NCI-H2196 treated with DMSO at 0.1 percent for 48 hours (cell line): ENCODE data around the gene PI4KA.
A peak's percentile ranks its signal among the peaks of the same experiment; 100 is the strongest.
"Not testable (repeated sequence)": the region's sequence is repeated elsewhere in the genome, so short reads cannot be mapped to it uniquely, and the experiment has no call there.

Experiments
- DNase-seq: peaks from one replicate; lab custom pipeline; 2025; ENCODE audit not compliant: unreplicated experiment; lab: John Stamatoyannopoulos, UW

PI4KA gene

DNA sequence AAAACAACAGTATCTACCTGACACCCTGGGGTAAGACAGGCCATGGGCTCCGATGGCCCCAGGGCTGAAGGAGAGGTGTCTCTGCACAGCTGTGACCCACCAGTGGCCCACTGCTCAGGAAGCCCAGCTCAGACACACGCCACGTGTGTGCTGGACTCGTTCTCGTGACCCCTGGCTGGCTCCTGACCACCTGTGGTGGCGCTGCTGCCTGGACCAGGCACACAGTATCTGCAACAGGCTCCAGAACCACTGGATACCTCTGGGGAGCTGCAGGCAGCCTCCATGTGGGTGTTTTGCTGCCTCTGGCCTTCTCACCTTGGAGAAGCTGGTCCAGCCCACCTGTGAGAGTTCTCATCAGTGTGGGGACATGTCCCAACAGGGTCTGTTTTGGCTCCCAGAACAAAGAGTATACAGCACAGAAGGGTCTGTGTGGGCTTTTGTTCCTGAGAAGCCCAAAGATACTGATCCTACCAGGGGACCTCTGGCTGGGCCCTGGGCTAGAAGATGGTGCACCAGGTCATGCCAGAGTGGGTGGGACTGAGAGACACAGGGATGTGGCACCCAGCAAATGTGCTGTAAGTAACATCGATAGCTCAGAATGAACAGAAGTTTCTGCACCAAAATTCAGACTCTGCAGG lies 106.4 kb downstream of the PI4KA start:
- DNase-seq, result no peak

GRCh38 chr22:20751185-20751851 lies 107.3 kb downstream of the PI4KA start:
- DNase-seq, result no peak

DNA sequence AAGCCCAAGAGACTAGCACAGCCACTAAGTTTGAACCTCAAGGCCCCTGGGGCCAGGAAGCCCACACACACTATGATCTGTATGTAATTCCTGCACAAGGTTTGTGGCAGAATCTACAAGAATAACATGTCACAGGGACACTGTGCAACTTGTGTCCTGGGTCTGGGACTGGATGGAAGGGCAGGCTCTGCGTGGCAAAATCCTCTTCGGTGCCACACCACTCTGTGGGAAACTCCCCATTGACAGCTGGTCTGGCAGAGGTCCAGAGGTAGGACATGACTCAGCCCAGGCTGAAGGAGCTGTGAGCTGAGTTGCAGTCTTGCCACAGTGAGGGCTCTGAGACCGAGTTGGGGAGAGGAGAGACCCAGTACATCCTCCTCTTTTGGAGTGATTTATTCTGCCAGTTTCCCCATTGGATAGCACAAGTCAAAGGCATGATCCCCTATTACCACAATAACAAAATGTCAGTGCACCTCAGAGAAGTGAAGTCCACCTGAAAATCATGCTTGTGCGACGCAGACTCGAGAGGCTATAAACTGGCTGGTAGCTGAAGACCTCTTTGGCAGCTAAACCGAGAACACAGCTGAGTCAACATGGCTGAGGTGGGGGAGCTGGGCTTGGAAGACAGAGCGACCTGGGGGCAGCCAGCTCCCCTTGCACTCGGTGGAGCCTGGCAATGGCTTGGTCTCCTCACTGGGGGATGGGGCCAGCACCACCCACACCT lies 108.0 kb downstream of the PI4KA start:
- DNase-seq, result peak; percentile 37

- DNase-seq, result no peak
Measured at GRCh38 chr22:20749453-20749852, 109.2 kb downstream of the PI4KA start.

- no peak for DNase-seq
Measured at GRCh38 chr22:20748731-20749428, 109.7 kb downstream of the PI4KA start.

- DNase-seq, result no peak
Measured at GRCh38 chr22:20748082-20748481, 110.5 kb downstream of the PI4KA start.

- DNase-seq, result no peak
Measured at GRCh38 chr22:20747223-20747622, 111.4 kb downstream of the PI4KA start.

- no peak for DNase-seq
Measured at GRCh38 chr22:20746431-20747189, 112.0 kb downstream of the PI4KA start.

DNA sequence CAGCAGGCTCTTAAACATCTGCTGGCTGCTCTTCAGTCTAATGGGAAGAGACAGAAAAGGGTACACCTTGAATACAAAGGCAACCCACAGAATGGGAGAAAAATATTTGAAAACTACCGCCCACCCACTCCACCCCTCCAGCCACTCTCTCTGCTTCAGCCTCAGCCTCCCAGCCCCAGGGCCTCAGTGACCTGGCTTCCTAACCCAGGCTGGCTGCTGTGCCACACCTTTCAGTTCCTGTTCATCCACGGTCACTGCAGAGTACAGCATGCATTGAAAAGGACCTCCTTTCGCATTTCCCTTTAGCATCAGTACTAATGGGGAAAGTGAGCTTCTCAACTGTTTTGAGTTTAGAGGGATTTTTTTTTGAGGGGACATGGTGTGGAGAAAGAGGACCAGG lies 113.5 kb downstream of the PI4KA start:
- no peak for DNase-seq

GRCh38 chr22:20744456-20744855 lies 114.2 kb downstream of the PI4KA start:
- no peak for DNase-seq

DNA sequence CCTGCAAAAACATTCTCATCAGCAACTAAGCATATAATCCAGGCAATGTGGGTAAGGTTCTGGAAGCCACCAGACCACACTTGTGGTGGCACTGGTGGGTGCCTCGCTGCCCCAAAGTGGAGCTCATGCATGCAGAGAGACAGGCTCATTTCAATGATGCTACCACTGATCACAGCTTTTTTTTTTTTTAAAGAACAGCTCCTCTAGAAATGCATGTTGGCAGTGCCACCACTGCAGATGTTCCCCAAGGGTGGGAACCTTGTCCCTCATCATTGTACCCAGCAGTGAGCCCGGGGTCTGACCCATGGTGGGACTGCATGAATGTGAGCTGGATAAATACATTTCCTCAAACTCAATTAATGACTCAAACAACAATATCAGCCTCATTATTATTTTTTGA lies 115.8 kb downstream of the PI4KA start:
- no peak for DNase-seq

DNA sequence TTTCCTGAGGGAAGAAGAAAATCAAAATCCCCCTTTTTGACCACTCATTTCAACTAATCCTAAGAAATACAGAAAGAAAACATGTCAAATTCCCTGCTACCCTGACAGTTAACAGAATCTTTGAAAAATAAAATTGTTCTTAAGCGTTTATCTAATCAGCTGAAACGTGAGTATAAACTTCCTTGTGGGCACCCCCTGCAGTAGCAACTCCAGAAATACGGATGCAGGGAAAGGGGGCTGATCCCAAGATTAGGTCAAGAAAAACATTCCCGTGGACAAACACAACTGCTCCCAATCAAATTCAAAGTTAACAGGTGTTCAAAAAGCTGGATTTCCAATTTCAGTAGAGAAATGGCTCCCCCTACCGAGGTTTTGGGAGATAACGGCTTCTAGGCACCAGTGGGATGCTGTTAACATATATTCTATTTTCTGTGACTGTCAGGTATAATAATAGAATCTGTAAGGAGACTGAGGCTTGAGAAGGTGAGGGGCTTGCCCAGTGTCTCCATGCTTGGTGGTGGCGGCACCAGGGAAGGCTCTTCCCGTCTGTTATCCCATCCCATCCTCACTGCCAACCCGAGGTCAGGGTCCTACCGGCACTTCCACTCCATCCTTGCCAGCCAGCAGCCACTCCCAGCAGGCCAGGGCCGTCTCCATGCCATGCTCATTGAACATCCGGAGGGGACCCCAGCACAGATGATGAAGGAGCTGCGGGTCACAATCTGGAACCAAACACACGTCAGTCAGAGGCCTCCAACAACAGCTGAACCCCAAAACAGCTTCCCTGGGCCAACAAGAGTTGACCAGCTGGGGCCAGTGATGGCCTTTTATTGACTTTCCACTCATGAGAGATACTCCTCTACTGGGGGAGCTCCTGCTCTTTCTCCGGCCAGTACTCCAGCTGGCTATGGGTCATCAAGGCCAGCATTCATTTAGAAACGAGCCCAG lies 116.7 kb downstream of the PI4KA start:
- peak; percentile 16 for DNase-seq

- DNase-seq, result no peak
Measured at GRCh38 chr22:20741008-20741633, 117.5 kb downstream of the PI4KA start.

DNA sequence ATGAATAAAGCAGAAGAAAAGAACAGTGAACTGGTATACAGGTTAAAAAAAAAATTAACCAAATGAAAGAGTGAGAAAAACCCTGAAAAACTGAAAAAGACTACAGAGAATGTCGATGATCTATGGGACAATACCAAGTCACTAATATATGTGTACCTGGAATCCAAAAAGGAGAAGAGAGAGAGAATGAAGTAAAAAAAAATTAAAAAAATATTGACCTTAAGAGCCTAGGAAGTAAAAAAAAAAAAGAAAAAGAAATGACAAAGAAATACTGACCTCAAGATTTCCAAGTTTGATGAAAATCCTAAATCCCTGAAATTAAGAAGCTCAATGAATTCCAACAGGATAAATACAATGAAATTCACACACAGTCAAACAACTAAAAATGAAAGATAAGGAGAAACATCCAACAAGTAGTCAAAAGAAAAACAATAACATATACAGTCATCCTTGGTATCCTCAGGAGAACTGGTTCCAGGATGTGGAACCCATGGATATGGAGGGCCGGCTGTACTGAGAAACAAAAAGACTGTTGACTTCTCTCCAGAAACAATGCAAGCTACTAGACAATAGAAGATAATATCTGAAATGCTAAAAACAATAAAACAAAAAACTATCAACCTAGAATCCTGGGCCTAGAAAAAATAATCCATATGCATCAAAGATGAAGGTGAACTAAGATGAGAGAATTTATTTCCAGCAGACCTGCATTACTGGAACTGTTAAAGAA lies 118.2 kb downstream of the PI4KA start:
- no peak for DNase-seq

DNA sequence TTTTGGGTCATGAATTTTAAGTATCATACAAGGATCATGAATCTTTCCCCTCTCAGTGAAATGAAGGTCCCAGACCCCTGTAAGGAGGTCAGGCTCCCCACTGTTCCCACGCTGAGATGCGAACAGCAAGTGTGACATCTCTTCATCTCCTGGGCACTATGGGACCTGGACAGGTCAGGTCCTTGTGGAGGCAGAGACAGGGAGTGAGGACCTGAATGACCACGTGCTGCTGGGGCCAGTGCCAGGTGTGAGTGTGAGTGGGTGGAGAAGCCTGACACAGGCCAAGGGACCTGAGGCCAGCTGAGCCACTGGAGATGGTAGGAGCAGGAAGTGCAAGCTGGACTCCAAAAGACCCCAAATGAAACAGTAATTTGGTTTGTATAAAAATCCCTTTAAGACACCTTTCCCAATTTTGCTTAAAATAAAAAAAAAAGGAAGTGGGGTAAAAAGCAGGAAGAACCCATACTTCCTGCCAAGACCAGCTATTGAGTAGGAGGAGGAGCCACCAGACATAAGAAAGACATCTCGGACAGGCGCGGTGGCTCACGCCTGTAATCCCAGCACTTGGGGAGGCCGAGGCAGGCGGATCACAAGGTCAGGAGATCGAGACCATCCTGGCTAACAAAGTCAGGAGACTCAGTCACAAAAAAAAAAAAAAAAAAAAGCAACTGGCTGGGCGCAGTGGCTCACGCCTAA lies 120.1 kb downstream of the PI4KA start:
- DNase-seq, result no peak

DNA sequence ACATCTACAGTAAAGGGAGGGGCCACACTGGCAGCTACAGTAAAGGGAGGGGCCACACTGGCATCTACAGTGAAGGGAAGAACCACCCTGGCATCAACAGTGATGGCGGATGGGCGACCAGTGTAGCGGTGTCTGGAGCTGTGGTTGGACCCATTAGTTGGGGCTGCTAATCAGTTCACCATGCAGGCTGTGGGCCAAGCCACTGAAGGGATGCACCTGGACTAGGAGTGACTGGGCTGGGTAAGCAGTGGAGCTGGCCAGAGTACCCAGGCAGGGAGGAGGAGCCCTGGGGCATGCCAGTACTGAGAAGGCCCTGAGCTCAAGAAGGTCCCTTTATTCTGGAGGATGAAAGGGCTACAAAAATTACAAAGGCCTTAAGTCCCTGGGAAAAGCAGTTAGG lies 121.7 kb downstream of the PI4KA start:
- not testable (repeated sequence) for DNase-seq

GRCh38 chr22:20735356-20736162 lies 123.1 kb downstream of the PI4KA start:
- DNase-seq, result not testable (repeated sequence)
